Psoas muscle (tissue), 8 donors: ENCODE measurements around the gene CDC42BPA. TPM values are rescaled to one million over a fixed set of nuclear protein-coding genes. Genes with fewer than 3 reads are reported as not detected.

Source experiments
- ATAC-seq, 4 donors: fragments of 200-7000 bp; cut with Tn5 transposase; one replicate each; pipeline ENCODE4 v1.9.1; 2020; ENCODE audit warnings: moderate library complexity in 3 of 4, mild to moderate bottlenecking in 2 of 4
- DNase-seq, 2 donors: peaks; one replicate each; pipeline ENCODE4 v3.0.0-alpha.2; 2020
- H3K27ac ChIP-seq: fragments of 200-600 bp; one replicate; pipeline ENCODE4 v1.8.0; 2022
- H3K27me3 ChIP-seq, 3 donors: fragments of 200-600 bp in 1 of 3; one replicate each; pipeline versions ENCODE4 v1.6.1 to v1.8.0; 2013 to 2022; ENCODE audit warnings: low read length in 2 of 3, mild to moderate bottlenecking in 2 of 3, moderate library complexity in 1 of 3; ENCODE audit not compliant: insufficient read depth in 3 of 3
- H3K36me3 ChIP-seq, 2 donors: fragments of 200-600 bp in 1 of 2; one replicate each; pipeline versions ENCODE4 v1.6.1 to v1.8.0; 2013 to 2022; ENCODE audit warnings: low read depth in 1 of 2, mild to moderate bottlenecking in 1 of 2, moderate library complexity in 1 of 2; ENCODE audit not compliant: insufficient read depth in 1 of 2
- H3K4me1 ChIP-seq: fragments of 200-600 bp; one replicate; pipeline ENCODE4 v1.8.0; 2022
- H3K4me3 ChIP-seq: fragments of 200-600 bp; one replicate; pipeline ENCODE4 v1.8.0; 2022; ENCODE audit warnings: mild to moderate bottlenecking
- H3K9me3 ChIP-seq: fragments of 200-600 bp; one replicate; pipeline ENCODE4 v1.8.0; 2022
- WGBS, 3 donors: extraction: QIAGEN DNeasy Blood & Tissue Kit; methylation state at CpG; one replicate each; pipeline versions ENCODE4 v1.1.6 to v1.1.7; 2013; 5-methylcytosine and 5-hydroxymethylcytosine counted together
- intact Hi-C, 2 donors: fragments of 100-400 bp; cut with DNase I; formaldehyde crosslinking; loops; one replicate each; pipeline versions ENCODE4 v1.11.0 to v1.14.2; 2022
- polyA plus RNA-seq, 3 donors: library from polyadenylated mRNA; stranded (reverse); fragments of 200-250 nt; gene quantifications; one replicate each; pipeline ENCODE4 v1.2.3, GENCODE V29; 2013
- total RNA-seq, 4 donors: library from RNA; stranded (reverse); fragmentation: NEBNext Ultra II Directional in 2 of 4; extraction: Animal tissue kit (Norgen Biotek cat#: 25700) in 2 of 4; gene quantifications; one replicate each; pipeline versions ENCODE4 v1.2.1 to v1.2.4, GENCODE V29; 2021 to 2023
- TF ChIP-seq, protein P1 (sequence below): fragments of 200-600 bp; IDR thresholded peaks from one replicate; pipeline ENCODE4 v1.8.0; 2022; ENCODE audit warnings: antibody characterized with exemption
- donor health status: healthy with polysubstance abuse.
- donor health status: DM: no; HTN: no; CAD: no; lungs with moderate emphysema.
- donor health status: Bipolar disorder and iron deficiency.
- donor health status: healthy.
- donor health status: DM: yes; HTN: yes; CAD: no.
- donor health status: DM: no; HTN: no; CAD: no.
- donor health status: DM: no; HTN: no; CAD: no.
- donor health status: DM: yes; HTN: yes; CAD: no.

Gene CDC42BPA
- total and polyA plus RNA-seq, 7 donors: 5.3 to 23.0 (median 15.7) TPM

DNA sequence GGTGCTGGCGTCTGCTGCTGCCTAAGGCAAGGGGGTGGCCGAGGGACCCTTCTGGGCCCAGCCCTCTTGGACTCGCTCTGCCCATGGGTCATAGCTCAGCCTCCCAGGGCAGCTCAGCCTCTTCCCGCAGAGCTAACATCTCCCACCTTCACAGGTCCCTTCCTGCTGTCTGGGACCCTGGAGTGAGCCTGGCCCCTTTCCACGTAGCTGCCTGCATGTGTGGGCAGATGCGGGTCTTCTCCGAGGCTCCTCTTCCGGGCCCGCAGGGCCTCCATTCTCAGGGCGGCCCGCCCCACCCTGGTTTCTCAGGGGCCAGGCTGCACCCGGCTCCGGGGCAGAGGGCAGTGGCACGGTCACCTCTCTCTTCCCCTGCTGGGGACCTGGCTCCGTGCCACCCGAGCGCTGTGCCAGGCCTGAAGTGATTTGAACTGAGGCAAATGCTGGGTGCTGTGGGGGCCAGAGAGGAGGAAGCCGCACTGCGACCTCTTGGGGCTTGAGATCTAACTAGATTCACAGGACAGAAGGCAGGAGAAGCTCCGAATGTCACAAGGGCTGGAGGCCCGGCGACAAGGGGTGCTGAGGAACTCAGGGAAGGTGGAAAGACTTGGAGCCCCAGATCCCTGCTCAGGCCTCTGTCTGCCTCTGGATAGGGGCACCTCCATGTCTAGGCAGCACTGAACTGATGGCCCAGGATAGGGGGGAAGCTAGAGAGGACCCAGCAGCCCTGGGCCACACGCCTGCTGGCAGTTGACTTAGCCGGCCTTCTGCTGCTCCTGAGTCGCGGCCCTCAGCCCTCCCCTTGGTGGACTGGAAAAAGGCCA, 337.5 kb downstream of the CDC42BPA start:
- Histone ChIP-seq H3K27ac (peak overlapping the region; percentile 85), H3K36me3 (peaks cover 0 to 61% of the 10 kb centered on the region in 2 donors), H3K4me3 (no peak overlapping the region), H3K9me3 (no peaks in the 10 kb centered on the region), H3K27me3 (no peaks in the 10 kb centered on the region), H3K4me1 (peaks cover 80% of the 10 kb centered on the region)
- peak in 1 of 2 donors; percentile 73 for DNase-seq
- TF ChIP-seq, protein P1, sequence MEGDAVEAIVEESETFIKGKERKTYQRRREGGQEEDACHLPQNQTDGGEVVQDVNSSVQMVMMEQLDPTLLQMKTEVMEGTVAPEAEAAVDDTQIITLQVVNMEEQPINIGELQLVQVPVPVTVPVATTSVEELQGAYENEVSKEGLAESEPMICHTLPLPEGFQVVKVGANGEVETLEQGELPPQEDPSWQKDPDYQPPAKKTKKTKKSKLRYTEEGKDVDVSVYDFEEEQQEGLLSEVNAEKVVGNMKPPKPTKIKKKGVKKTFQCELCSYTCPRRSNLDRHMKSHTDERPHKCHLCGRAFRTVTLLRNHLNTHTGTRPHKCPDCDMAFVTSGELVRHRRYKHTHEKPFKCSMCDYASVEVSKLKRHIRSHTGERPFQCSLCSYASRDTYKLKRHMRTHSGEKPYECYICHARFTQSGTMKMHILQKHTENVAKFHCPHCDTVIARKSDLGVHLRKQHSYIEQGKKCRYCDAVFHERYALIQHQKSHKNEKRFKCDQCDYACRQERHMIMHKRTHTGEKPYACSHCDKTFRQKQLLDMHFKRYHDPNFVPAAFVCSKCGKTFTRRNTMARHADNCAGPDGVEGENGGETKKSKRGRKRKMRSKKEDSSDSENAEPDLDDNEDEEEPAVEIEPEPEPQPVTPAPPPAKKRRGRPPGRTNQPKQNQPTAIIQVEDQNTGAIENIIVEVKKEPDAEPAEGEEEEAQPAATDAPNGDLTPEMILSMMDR: no peak
- no peak for ATAC-seq
- 57 to 68% (median 61%) methylated on average over 26 of the region's 26 CpGs for WGBS, 3 donors
- intact Hi-C loops: loop anchor here in 1 of 2 donors (5.0 kb wide), 2 partner anchors 38 to 63 kb away; partner anchors contain the start of gene COQ8A

DNA sequence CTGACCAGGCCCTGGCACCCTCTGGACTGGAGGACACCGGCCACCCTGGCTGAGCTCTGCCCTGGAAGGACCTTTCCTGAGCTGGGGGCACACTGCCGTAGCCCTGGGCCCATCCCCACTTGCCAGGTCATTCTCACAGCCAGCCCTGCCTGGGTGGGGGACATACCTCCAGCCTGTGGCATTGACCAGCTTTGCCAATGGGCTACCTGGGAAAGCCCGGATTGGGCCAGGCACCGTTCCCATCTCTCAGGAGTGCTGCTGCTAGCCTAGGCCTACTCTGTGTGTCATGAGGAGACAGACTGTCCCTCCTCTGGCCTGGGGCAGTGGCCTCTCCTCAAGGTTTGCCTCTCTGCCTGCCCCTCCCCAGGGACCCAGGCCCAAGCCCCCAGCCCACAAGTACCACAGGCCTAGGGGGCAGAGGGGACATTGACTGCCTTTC, 338.2 kb downstream of the CDC42BPA start:
- no peaks in the 10 kb centered on the region for H3K9me3 ChIP-seq
- TF ChIP-seq, protein P1: no peak
- peaks cover 80% of the 10 kb centered on the region for H3K4me1 ChIP-seq
- peak overlapping the region; percentile 85 for H3K27ac ChIP-seq
- H3K36me3 ChIP-seq: peaks cover 0 to 55% of the 10 kb centered on the region in 2 donors
- H3K4me3 ChIP-seq: no peak overlapping the region
- H3K27me3 ChIP-seq: no peaks in the 10 kb centered on the region
- intact Hi-C loops: loop anchor here in 1 of 2 donors (5.0 kb wide), 2 partner anchors 38 to 63 kb away; partner anchors contain the start of gene COQ8A
- DNase-seq (no peak), ATAC-seq (peak; percentile 0 to 16 (median 2))
- WGBS, 3 donors: 22 to 56% (median 38%) methylated on average over 4 of the region's 4 CpGs

DNA sequence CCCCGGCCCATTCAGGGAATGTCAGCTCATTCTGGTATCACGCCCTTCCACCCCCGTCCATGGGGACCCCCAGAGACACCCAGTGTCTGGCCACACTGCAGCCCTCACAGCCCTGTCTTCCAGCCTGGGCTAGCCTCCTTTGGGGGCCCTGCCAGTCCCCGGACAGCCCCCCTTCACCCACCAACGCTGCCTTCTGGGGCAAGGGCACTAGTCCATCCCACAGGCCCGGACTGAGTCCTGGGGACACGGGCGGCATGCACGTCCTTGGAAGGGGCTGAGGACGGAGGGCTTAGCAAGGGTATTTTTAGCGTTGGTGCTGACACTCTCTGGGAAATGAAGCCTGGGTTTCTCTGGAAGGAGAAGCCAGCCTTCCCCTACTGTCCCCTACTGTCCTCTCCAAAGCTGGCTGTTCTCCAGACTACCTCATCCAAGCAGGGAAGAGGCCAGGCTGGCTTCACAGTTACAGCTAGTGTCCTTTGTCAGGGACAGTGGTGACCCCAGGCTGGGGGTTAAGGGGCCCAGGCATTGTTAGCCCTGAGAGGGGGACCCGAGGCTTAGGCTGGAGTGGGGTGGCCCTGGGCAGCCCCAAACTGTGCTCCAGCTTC, 338.7 kb downstream of the CDC42BPA start:
- peaks cover 0 to 49% of the 10 kb centered on the region in 2 donors for H3K36me3 ChIP-seq
- intact Hi-C loops: loop anchor here in 1 of 2 donors (5.0 kb wide), 2 partner anchors 37 to 62 kb away; partner anchors contain the start of gene COQ8A
- H3K27ac ChIP-seq: peak overlapping the region; percentile 85
- H3K4me1 ChIP-seq: peaks cover 82% of the 10 kb centered on the region
- peak overlapping the region; percentile 12 for H3K4me3 ChIP-seq
- WGBS, 3 donors: 19 to 27% (median 27%) methylated on average over 11 to 12 of the region's 12 CpGs
- peak; percentile 64 to 87 for DNase-seq
- no peaks in the 10 kb centered on the region for H3K9me3 ChIP-seq
- no peaks in the 10 kb centered on the region for H3K27me3 ChIP-seq
- peak; percentile 74 to 82 (median 77) for ATAC-seq
- TF ChIP-seq, protein P1: peak; percentile 8

DNA sequence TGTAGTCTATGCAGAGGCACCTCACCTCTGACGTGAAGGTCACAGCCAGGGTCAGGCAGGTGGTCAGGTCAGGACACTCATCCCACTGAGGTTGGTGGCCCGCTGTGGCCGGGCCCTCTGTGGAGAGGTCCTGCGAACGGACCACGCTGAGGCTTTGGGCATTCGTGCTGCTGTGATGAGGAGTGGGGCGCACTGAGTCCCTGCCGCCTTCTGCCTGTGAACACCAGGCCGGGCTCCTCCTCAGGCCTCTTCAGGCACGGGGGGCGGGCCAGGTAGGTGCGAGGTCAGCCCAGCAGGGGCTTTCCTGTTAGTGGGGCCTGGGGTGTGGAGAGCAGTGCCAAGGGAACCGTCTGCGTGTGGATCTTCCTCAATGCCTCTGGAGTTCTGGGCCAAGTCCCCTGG, 339.2 kb downstream of the CDC42BPA start:
- intact Hi-C loops: no loop called here
- Histone ChIP-seq H3K4me3 (peak overlapping the region; percentile 12), H3K36me3 (peaks cover 0 to 44% of the 10 kb centered on the region in 2 donors), H3K27ac (peak overlapping the region; percentile 85), H3K9me3 (no peaks in the 10 kb centered on the region), H3K27me3 (no peaks in the 10 kb centered on the region), H3K4me1 (peaks cover 82% of the 10 kb centered on the region)
- DNase-seq (no peak), ATAC-seq (peak in 2 of 4 donors; percentile 0)
- 36 to 54% (median 45%) methylated on average over 14 to 15 of the region's 15 CpGs for WGBS, 3 donors
- TF ChIP-seq, protein P1: no peak
